ENCODE data around the gene GASK1A. TPM values are rescaled to one million over a fixed set of nuclear protein-coding genes. Genes with fewer than 3 reads are reported as not detected.

The GASK1A gene
- total and polyA plus RNA-seq, 2 of the 8 experiments (the other 6 are each of a cell fraction or from before 2014, with no cell fraction given) = 4.7 to 7.9 TPM

DNA sequence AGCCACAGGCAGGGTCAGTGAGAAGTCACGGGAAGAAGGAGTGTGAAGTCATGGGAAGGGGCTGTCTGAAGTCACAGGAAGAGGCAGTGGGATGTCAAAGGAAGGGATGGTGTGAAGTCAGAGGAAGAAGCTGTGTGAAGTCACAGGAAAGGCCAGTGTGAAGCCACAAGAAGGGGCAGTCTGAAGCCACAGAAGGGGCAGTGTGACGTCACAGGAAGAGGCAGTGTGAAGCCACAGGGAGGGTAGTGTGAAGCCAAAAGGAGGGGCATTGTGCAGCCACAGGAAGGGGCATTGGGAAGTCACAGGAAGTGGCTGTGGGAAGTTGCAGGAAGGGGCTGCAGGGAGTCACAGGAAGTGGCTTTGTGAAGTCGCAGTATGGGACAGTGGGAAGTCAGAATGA, 35.1 kb downstream of the GASK1A start (continued):
- no peak for TF ChIP-seq RBBP5 (IDR thresholded peaks at IDR 0.05; ENCODE audit: borderline replicate concordance, low read depth, low read length)
